Fibroblast of skin of back (primary cell): ENCODE results near the gene TMEM178B.

Experiments used
- DNase-seq: peaks from one replicate; pipeline ENCODE4 v3.0.0-alpha.2; 2013

The TMEM178B gene

DNA sequence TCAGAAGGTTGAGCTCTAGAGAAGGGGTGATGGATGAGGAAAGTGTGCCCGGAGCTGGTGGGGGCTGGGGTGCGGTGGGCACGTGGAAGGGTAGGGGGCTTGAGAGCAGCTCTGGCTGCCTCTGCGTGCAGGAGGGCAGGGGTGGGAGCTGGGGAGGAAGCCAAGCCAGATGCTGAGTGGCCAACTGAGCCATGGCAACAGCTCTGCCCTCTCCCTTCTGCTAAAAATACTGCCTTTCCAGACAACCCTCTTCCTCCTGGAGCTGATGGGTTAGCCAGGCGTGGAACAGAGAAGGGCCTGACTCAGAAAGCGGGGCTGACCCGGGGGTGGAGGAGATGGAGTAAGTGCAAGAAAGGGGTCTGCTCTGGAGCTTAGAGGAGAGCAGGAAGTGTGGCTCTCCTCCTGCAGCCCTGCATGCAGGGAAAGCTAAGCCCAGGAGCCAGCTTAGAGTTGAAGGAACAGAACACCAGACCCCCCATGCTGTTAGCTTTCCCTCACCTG lies 362.8 kb downstream of the TMEM178B start:
- no peak for DNase-seq

DNA sequence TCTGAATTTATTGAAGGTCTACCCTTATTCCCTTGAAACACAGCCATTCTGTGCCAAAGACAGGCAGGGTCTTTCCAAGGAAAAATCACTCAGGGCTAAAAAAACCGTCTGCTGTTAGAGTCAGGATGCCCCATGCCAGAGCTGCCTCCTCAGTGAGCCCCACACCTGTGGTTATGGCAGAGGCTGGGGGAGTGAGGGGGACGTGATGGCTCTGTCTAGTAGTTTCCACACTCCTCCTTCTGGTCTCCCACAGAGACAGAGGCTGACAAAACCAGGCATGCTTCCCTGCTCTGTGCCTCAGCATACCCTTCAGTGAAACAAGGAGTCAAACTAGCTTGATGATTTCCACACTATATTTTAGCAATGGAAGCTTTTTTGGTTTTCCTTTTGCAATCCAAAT lies 365.3 kb downstream of the TMEM178B start:
- no peak for DNase-seq

DNA sequence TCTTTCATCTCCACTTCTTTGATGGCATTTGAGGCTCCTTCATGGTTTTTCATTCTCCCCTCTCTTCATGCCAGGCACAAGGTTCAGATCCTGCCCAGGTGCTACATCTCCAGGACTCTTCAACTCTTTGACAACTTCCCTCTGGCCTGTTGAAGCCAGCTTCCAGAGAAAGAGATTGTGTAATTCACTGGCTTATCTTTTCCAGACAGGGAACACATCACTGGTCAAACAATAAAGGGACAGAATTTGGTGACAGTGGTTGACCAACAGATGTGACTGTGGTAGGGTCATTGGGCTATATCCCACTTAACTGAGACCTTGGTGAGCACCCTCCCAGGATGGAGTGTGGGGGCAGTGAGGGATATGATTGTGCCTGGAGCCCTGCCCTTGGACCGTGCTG lies 365.9 kb downstream of the TMEM178B start:
- DNase-seq: no peak

DNA sequence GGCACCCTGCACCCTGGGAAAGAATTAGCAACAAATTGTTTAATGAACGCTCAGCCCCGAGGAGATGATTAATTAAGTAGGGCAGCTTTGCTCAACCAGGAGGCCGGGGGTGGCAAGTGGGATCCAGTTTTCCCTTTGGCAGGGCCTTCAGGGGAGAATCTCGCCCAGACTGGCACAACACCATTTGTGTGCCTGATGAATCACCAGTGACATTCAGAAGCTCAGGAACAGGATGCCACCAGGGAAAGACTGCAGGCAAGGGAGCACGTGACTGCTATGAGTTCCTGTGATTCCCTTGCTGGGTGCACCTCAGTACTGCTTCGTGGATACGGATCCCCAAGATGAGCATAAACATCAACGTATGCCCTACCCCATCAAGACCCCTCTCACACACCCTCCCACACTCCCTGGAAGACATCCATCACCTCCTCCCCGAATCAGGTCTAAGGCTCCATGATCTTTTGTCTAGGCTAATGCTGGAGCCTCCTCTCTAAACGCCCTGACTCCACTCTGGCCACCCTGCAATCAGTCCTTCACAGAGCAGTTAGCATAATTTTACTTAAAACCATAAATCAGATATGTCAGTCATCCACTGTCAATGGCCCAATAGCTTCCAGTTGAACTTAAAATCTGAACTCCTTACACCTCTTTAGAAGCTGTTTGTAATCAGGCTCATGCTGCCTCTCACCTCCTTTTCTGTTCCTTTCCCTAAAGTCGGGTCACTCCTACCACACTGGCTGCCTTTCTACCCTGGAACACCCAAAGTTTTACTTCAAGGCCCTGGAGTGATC lies 368.2 kb downstream of the TMEM178B start:
- DNase-seq: no peak

DNA sequence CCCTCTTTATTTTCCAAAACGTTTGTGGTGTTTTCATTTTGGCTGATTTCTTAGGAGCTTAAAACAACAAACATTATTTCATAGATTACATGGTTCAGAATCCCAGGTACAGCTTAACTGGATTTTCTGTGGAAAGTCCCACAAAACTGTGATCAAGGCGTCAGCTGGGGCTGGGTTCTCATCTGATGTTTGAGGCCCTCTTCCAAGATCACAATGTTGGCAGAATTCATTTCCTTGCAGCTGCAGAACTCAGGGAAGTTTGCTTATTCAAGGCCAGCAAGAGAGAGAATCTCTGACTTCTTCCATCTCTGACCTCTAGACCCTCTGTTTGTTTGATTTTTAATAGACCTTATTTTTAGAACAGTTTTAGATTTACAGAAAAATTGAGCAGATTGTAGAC lies 368.9 kb downstream of the TMEM178B start:
- DNase-seq: no peak

DNA sequence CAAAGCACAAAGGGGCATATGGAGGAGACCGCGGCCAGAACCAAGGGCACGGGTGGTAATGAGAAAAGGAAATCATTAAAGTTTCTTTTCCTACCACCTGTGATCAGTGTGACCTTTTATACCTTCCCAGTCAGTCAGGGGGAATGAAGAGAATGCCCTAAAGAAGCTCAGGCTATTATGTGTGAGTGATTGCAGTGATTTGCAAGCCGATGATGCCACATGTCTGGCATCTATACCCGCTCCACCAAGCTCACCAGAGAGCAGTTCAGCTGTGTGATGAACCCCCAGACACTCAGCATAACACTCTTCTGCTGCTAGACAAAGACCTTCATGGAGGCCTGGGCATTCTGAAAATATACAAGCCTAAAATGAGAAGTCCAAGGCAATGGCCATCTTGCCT lies 371.1 kb downstream of the TMEM178B start:
- no peak for DNase-seq

DNA sequence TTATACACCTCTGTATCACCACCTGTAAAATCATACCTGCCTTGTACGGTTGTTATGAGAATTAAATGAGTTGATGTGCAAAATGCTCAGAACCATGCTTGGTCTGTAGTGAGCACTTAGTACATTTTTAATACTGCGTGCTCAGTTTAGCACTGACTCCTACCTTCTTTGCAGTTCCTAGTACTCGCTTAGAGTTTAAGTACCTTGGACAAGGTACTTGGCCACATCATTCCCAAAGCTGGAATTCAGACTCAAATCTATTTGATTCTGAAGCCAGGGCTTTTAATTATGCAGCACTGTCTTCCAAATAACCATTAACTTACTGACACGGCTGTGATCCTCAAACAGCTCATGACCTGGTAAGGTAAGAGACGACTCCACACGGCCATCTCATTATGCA lies 377.4 kb downstream of the TMEM178B start:
- DNase-seq: no peak

DNA sequence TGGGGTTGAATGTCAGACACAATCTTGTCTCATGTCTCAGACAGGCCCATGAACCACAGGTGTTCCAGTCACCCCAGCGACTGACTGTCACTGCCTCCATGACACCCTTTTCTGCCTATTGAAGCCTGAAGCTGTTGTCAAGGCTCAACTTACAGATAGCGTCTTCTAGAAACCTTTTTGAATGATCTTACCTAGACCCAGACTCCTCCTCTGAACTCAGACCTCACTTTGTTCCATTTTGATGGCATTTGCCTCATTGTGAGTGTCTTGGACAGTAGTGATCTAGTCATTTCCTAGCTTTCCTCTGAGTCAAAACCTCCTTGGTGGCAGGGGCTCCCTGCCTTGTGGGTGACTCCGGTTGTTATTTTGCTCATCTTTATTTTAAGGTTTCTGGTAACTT lies 379.0 kb downstream of the TMEM178B start:
- DNase-seq: no peak

DNA sequence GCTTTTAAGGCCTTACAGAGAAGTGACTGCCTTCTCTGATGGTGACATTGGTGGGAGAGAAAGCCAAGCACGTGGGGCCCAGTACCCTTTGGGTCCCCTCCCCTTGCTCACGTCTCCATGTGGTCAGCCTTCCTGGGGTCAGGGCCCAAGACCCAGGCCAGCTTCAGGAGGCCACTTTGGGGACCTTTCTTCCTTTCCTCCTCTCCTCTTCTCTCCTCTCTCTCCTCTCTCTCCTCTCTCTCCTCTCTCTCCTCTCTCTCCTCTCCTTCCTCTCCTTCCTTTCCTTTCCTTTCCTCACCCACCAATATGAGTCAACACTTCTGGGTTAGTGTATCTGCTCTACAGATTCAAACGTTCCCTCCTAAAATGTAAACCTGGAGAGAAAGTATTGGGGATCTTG lies 380.5 kb downstream of the TMEM178B start:
- DNase-seq: no peak

DNA sequence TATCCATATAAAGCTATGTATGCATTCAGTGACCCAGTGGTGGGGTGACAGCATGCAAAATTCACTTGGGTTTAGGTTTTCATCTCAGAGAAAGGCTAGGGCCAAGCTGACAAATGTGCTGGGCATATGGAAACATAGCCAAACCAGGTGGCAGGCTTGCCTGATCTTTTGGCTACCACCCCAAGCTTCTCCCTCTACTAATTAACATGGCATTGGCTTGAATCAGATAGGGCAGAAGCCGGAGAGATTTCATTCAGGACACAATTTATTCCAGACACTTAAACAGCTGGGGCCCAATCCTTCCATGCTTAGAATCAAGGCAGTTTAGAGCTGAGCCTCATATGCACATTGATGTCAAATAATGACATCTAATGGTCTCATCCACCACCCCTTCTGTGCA lies 381.9 kb downstream of the TMEM178B start:
- no peak for DNase-seq

DNA sequence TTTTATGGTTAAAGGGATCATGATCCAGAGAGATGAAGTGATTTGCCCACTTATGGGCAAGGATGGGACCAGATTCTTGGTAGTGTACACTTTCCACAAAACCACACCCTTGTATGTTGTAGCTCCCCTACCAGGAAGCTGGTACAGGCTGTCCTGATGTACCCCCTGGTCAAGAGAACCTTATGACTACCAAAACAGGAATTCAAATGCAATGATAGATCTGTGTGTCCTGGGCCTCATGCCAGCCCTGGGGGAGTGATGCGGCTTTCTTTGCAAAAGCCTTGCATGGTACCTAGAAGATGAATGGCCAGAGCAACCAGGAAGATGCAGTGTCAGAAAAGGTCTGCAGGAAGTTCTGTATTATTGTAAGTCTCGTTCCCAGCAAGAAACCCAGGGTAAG lies 382.4 kb downstream of the TMEM178B start:
- DNase-seq: no peak

DNA sequence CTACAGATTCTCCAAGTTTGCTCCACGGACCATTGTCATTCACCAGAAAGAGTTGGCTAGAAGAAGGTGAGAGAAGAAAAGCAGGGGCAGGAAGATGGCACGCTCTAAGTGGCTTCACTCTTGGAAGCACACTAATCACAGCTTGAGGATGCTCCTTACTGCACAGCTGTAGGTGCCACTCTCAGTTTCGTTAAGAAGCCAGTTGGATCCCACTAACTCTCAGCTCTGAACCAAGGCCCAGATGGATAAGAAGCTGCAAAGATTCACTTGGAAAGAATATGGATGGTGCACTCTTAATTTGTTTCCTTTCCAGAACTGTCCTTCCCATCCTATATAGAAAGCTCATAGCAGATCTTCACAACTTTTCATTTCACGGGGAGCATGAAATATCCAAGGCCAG lies 382.8 kb downstream of the TMEM178B start:
- no peak for DNase-seq

DNA sequence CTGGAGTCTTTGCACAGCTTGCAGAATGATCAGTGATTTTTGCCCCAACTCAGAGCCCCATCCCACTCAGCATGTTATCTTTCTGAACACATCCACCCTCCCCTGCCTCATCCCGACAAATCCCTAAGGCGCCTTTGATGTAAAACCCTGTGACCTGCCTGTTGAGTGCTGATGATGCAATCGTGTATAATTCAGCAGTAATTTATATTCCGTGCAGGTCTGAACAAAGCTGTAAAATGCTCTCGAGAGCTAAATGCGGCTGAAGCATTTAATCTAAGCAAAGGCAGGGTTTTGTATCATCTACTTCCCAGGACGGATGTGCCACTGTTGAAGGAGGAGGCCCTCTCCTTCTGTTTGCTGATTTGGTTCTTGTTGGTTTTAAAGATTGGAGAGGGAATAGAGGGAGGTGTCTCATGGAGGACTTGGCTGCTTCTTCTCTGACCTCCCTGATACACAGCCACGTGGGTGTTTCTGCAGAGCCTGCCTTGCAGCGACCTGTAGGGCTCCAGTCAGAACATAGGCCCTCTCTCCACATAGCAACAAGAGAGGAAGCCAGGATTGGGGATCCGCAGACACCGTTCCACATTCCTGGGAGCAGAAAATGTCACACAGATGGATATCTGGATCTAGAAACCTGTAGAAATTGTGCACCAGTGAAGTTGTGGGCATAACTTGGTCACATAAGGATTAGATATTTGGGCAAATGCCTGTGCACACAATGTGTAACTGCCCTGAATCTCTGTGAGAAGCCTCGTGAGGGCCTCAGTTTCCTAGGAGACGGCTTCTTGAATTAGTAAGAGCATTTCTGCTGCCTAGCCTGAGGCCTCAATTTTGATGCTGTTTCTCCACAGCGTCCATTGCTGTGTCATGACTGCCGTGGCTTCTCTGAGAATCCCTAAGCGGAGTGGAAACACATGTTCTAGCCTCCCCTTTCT lies 387.2 kb downstream of the TMEM178B start:
- DNase-seq: no peak

DNA sequence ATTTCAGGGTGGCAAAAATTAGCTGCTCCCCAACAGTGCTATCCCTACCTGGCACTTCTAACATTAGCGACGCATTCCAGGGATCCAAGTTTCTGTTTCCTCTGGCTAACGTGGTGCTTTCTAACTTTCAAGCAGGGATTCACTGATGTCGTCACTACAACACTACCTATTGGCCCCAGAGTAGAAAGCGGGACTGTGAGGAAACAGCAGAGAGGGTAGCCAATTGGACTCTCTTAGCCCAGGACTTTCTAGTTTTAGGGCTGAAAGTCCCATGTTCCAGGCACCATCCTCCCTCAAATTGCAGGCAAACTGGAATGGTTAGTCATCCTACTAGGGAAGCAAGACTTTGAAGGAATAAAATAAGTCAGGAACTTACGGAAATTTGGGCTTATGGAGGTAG lies 388.1 kb downstream of the TMEM178B start:
- no peak for DNase-seq

DNA sequence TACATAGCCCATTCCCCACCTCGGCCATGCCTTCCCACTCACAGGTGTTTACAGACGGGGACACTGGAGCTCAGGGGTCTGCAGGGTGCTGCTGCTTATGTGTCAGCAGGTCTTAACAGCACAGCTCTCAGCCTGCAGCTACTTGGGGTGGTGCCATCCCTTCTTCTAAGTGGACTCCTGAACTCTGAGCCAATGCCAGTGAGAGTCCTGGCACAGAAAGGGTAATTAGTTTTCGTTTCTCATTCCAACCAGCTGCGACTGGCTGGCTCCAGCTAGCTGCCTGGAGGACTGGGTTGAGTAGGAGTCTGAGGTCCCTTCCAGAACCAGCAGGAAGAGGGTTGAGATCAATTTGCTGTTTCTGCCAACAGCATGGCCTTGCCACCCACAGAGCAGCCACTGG lies 389.1 kb downstream of the TMEM178B start:
- DNase-seq: no peak

DNA sequence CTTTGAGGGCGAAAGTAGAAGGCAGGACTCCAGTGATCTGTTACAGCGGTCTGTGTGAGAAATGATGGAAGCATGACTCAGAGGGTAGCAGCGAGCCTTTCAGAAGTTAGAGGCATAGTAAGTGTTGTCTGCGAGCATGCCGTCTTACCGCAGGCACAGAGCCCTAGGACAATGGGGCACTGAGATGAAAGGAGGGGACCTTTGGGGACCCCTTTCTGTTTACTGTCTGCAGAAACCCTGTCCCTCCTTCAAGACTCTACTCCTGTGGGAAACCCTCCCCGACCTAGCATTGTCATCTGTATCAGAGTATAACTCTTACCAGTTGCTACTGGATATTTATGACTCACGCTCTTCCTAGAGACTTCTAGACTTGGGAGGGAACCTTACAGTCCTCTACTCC lies 390.1 kb downstream of the TMEM178B start:
- no peak for DNase-seq

DNA sequence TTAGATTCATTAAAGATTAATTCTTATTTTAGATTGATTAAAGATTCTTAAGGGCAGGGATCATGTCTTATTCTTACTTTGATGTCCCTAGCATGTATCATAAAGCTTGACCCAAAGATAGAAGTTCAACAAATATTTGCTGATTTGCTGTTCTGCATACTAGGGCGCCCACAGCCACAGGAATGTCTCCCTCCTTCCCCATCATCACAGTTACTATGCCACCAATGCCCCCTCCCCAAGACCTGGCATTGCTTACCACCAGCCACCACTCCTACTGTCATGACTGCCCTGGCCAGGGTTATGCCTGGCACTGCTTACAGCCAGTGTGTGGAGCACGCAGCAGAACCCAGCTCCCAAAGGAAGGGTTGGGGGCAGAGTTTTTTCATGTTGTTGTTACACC lies 390.7 kb downstream of the TMEM178B start:
- no peak for DNase-seq

DNA sequence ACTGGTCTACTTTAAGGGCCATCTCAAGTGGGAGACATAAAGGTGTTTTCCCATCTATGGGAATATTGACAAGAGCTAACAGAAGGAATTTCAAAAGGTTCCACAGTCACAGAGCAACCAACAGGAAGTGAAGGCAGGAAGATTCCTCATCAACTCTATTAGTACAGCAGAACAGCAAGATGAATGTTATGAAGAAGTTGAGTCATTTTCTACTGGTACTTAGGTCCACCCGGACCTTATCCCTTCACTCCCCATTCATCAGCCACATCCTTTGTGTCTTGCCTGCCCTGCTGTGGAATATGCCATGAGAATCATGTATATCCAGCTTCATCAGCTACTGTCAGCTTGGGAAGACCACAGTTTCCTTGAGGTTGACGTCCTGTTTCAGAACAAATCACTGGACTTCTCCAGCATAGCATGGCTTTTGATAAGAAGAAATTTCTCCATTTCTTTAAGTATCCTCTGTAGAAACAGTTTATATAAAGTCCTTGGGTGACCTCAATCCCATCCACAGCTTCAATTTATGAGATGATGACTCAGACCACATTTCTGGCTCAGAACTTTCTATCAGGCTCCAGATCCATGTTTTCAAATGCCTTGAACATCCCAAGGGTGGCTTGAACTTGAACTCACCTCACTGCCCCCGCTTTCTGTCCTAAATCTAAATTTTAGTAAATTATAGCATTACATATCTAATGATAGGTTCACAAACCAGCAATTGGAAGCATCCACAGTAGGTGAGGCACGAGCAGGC lies 392.5 kb downstream of the TMEM178B start:
- no peak for DNase-seq

DNA sequence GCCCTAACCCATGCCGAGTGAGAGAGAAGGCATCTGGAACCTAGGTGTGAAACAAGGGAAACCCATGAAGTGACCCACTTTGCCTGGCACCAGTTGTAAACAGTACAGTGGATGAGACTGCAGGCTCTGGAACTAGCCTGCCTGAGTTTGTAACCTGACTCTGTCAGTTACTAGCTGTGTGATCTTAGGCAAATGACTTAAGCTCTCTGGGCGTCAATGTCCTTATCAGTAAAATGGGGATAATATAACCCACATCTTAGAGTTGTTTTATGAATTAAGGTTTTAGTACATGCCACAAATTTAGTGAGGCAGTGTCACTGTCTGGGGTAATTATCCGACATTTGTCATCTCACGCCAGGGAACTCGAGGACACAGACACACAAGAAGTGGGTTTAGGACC lies 394.5 kb downstream of the TMEM178B start:
- no peak for DNase-seq

DNA sequence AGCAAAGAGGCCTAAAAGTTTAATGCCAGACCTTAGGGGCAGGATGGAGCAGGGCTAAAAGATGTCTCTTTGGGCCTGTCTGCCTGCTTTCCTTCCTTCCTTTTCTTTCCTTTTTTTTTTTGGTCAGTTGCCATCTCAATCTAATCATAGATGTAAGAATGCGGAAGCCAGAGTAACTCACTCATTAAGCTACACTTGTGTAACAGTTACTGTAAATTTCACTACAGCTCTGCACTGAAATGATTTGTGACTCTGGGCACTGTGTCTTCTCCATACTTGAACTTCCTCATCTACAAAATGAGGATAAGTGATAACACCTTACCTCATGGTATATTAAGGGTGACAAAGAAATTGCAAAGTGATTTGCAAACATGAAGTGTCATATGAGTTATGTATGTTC lies 401.8 kb downstream of the TMEM178B start:
- DNase-seq: no peak

DNA sequence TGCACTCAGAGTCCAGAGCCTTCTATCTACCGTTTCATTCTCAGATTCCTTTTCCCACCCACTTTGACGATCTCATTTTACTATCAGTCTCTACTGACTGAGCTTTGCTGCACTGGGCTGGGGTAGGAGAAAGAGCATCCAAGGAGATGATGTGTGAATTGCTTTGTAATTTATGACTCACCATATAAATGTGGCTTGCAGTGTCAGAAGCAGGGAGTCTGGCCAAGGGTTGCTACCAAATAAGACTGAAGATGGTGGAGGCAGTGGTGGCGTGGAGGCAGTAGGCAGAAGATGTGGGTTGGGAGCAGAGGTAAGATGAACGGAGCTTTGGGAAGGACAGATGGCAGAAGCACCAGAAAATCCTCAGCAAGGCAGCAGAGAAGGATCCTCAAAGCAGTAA lies 404.0 kb downstream of the TMEM178B start:
- no peak for DNase-seq

DNA sequence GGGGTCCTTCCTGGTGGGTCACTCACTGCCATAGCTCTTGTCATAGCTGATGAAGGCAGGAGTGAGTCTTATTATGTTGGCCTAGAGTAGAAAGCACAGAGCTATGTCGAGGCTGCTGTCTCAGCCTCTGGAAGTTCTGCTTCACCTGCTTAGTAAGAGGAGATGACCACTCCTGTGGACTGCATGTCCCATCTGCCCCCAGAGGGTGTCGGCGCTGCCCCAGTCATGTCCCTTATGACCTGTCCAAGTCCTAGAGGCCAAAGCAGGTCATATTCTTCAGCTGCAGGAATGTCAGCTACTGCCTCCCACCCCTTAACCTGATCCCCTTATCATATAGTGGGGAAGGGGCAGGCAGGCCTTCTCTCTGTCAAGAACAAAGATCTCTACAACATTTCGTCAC lies 405.0 kb downstream of the TMEM178B start:
- no peak for DNase-seq

DNA sequence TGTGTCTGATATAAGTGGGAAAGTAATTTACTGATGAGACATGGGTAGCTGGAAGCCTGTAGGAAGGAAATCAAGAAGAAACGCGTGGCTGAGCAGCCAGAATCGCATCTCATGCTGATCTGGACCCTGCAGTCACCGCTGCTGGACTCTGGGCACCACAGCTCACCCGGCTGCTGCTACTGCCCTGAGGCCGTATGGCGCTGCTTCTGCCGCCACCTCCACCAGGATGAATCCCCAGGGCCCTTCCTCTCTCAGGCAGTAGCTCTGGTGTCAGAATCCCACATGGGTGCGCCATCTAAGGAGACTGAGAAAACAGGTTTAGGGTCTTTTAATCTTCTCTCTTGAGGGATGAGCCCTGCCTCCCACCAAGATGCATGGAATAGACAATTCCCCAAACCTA lies 407.1 kb downstream of the TMEM178B start:
- DNase-seq: no peak
